Stimulated activated CD4-positive, alpha-beta T cell treated with anti-CD3 and anti-CD28 coated beads, Interleukin-2, amount 100 ng/mL, for 24 hours (primary cell): ENCODE results near the gene MED27.

Experiments used
- DNase-seq, 2 donors: peaks; one replicate each; pipeline ENCODE4 v3.0.0-alpha.2; 2020

Gene MED27

GRCh38 chr9:132079391-132080091 is at the start of gene MED27:
Gene MED27 (minus strand): TSS chr9:132079867. CDS start chr9:132079844, 23 bp downstream.
- peak; percentile 89 to 95 for DNase-seq

- DNase-seq, result no peak
Measured at GRCh38 chr9:132127888-132128534, 48.3 kb upstream of the MED27 start.

- DNase-seq, result no peak
Measured at GRCh38 chr9:132126680-132127236, 47.1 kb upstream of the MED27 start.

- DNase-seq, result peak; percentile 22 to 30
Measured at GRCh38 chr9:132125944-132126679, 46.4 kb upstream of the MED27 start.

- no peak for DNase-seq
Measured at GRCh38 chr9:132125361-132125760, 45.7 kb upstream of the MED27 start.

GRCh38 chr9:132124800-132125199 is 45.1 kb upstream of the MED27 start:
- no peak for DNase-seq

- no peak for DNase-seq
Measured at GRCh38 chr9:132121021-132121420, 41.4 kb upstream of the MED27 start.

- DNase-seq, result no peak
Measured at GRCh38 chr9:132117694-132118093, 38.0 kb upstream of the MED27 start.

GRCh38 chr9:132116583-132116982 is 36.9 kb upstream of the MED27 start:
- DNase-seq, result no peak

GRCh38 chr9:132114102-132114707 is 34.5 kb upstream of the MED27 start:
- peak; percentile 40 to 57 for DNase-seq

GRCh38 chr9:132109291-132109690 is 29.6 kb upstream of the MED27 start:
- no peak for DNase-seq

GRCh38 chr9:132108728-132109127 is 29.1 kb upstream of the MED27 start:
- DNase-seq, result no peak

GRCh38 chr9:132099741-132100407 is 20.2 kb upstream of the MED27 start:
- DNase-seq, result no peak

- DNase-seq, result no peak
Measured at GRCh38 chr9:132099167-132099566, 19.5 kb upstream of the MED27 start.

- DNase-seq, result no peak
Measured at GRCh38 chr9:132094314-132094791, 14.7 kb upstream of the MED27 start.

GRCh38 chr9:132090771-132091170 is 11.1 kb upstream of the MED27 start:
- DNase-seq, result no peak

GRCh38 chr9:132087438-132088030 is 7.9 kb upstream of the MED27 start:
- DNase-seq, result no peak

- no peak for DNase-seq
Measured at GRCh38 chr9:132082188-132082587, 2.5 kb upstream of the MED27 start.

GRCh38 chr9:132078699-132079356 is 839 bp downstream of the MED27 start:
- DNase-seq, result peak; percentile 12 to 20

GRCh38 chr9:132077881-132078698 is 1.6 kb downstream of the MED27 start:
- DNase-seq, result peak in 1 of 2 donors; percentile 34
